Pulmonary artery endothelial cell (primary cell): ENCODE results near the gene NUDT21. TPM values are rescaled to one million over a fixed set of nuclear protein-coding genes. Genes with fewer than 3 reads are reported as not detected.

Experiments
- DNase-seq: peaks from one replicate; pipeline ENCODE4 v3.0.0-alpha.2; 2011; ENCODE audit warnings: low read depth, low spot score
- total RNA-seq: library from RNA; depleted of rRNA; stranded (reverse); fragments of >200 nt; gene quantifications from 2 replicates; pipeline ENCODE4 v1.2.3, GENCODE V29; 2014

Gene NUDT21
- total RNA-seq, 1 donor from 2014 or later: 158 TPM

GRCh38 chr16:56462064-56462796, 11.1 kb upstream of the NUDT21 start:
- no peak for DNase-seq

GRCh38 chr16:56460101-56460500, 9.0 kb upstream of the NUDT21 start:
- no peak for DNase-seq

- DNase-seq: no peak
Measured at GRCh38 chr16:56457927-56458470, 6.9 kb upstream of the NUDT21 start.

- DNase-seq: no peak
Measured at GRCh38 chr16:56451753-56452689, 889 bp upstream of the NUDT21 start.

- no peak for DNase-seq
Measured at GRCh38 chr16:56450275-56450985, 702 bp downstream of the NUDT21 start.

- no peak for DNase-seq
Measured at GRCh38 chr16:56448005-56448404, 3.1 kb downstream of the NUDT21 start.

- DNase-seq: no peak
Measured at GRCh38 chr16:56447286-56447685, 3.8 kb downstream of the NUDT21 start.

- DNase-seq: no peak
Measured at GRCh38 chr16:56438038-56438437, 13.1 kb downstream of the NUDT21 start.

- DNase-seq: no peak
Measured at GRCh38 chr16:56436258-56436657, 14.9 kb downstream of the NUDT21 start.

GRCh38 chr16:56428091-56428490, 23.0 kb downstream of the NUDT21 start:
- no peak for DNase-seq

GRCh38 chr16:56426585-56426984, 24.5 kb downstream of the NUDT21 start:
- no peak for DNase-seq

GRCh38 chr16:56425439-56425832, 25.7 kb downstream of the NUDT21 start, which contains the start of gene AMFR:
Gene AMFR, minus strand, starts transcription at chr16:56425545. Its CDS starts 218 bp downstream, at chr16:56425327.
- DNase-seq: peak; percentile 41

GRCh38 chr16:56424791-56425438, 26.2 kb downstream of the NUDT21 start:
- DNase-seq: no peak

- DNase-seq: no peak
Measured at GRCh38 chr16:56424404-56424764, 26.7 kb downstream of the NUDT21 start.

GRCh38 chr16:56423584-56424403, 27.3 kb downstream of the NUDT21 start:
- DNase-seq: no peak

- no peak for DNase-seq
Measured at GRCh38 chr16:56422896-56423441, 28.2 kb downstream of the NUDT21 start.

GRCh38 chr16:56421976-56422669, 29.0 kb downstream of the NUDT21 start:
- DNase-seq: no peak

GRCh38 chr16:56421313-56421712, 29.8 kb downstream of the NUDT21 start:
- DNase-seq: no peak

GRCh38 chr16:56420613-56421012, 30.5 kb downstream of the NUDT21 start:
- no peak for DNase-seq
